HG03457 (cell line): ENCODE measurements around the gene PFKFB1.

Experiments used
- ATAC-seq: cut with Tn5 transposase; IDR thresholded peaks from one replicate; pipeline ENCODE4 v1.9.1; 2021; ENCODE audit warnings: moderate number of reproducible peaks; ENCODE audit not compliant: unreplicated experiment

Gene PFKFB1

GRCh38 chrX:54928876-54929275 lies 65.1 kb downstream of the PFKFB1 start:
- ATAC-seq: no peak

GRCh38 chrX:54926978-54927377 lies 67.0 kb downstream of the PFKFB1 start:
- no peak for ATAC-seq

- no peak for ATAC-seq
These were observed 70.6 kb downstream of the PFKFB1 start for GRCh38 chrX:54923376-54923775.

DNA sequence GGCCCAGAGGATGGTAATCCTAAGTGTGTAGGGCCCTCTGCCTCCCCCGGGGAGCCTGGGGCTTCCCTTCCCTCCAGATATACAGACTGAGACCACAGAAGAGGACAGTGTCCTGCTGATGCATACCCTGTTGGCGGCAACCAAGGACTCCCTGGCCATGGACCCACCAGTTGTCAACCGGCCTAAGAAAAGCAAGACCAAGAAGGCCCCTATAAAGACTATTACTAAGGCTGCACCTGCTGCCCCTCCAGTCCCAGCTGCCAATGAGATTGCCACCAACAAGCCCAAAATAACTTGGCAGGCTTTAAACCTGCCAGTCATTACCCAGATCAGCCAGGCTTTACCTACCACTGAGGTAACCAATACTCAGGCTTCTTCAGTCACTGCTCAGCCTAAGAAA lies 71.4 kb downstream of the PFKFB1 start:
- no peak for ATAC-seq

- no peak for ATAC-seq
These were observed 72.5 kb downstream of the PFKFB1 start for GRCh38 chrX:54921427-54922021.

GRCh38 chrX:54920610-54921426 lies 73.2 kb downstream of the PFKFB1 start, which contains the start of gene TRO:
Gene TRO, plus strand, starts transcription at chrX:54920824. Its CDS starts 1,423 bp downstream, at chrX:54922247.
- ATAC-seq: no peak

DNA sequence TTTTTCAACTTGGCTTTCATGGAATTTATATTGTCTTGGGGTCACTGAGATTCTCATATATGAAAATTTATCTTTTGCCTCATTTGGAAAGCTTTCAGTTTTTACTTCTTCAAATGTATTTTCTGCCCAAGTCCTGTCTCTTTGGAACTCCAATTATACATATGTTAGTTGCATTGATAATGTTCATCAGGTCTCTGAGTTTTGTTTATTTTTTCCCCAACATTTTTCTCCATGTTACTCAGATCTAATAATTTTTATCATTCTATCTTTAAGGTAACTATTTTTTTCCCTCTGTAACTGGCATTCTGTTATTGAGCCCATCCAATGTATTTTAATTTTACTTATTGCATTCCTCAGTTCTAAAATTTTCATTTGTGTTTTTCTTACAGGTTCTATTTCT lies 84.0 kb downstream of the PFKFB1 start:
- ATAC-seq: no peak

DNA sequence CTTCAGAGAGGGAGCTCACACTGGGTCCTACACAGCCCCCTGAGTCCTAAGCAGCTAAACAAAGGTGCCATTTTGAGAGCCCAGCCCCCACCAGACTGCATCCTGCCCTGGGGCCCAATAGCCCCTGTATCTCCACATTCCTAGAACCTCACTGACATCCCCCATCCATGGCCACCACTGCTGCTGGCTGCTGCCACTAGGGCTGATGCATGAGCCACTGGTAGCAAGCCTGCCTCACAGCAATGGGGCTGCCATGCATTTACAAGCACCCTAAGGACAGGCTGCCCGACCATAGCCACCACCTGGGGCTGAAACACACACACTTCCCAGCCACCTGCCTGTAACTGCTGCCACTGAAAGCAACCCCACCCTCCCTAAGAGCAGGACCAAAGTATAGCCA lies 99.8 kb downstream of the PFKFB1 start:
- ATAC-seq: no peak

DNA sequence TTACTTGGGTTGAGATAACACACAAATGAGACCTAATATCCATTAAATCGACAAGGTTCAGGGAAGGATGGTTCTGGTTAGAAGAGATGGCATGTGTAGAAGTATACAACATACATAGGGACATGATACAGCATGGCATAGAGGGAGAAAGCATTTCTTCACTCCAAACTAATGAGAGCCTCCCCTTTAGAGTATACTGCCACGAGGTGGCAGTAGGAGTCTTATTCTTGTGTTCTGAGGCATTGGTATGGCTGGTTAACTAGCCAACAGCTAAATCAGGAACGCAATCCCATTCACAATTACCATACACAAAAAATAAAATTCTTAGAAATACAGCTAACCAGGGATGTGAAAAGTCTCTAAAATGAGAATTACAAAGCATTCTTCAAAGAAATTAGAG lies 102.4 kb downstream of the PFKFB1 start:
- ATAC-seq: no peak

GRCh38 chrX:54885740-54886139 lies 108.2 kb downstream of the PFKFB1 start:
- ATAC-seq: no peak
